ENCODE results near the gene FRS3. TPM values are rescaled to one million over a fixed set of nuclear protein-coding genes. Genes with fewer than 3 reads are reported as not detected.

Gene FRS3
- total RNA-seq, 1 donor = 1.8 TPM

- no peak overlapping the region for H3K4me2 ChIP-seq (ENCODE audit: insufficient read depth, low read length)
- H3K27ac ChIP-seq (ENCODE audit: low read depth, low read length) = no peak overlapping the region
- peaks cover 7% of the 10 kb centered on the region for H3K27me3 ChIP-seq (ENCODE audit: insufficient read depth, low read length)
- no peak overlapping the region for H2AFZ ChIP-seq (ENCODE audit: low read length)
- H3K4me3 ChIP-seq (ENCODE audit: insufficient read depth, low read length) = no peak overlapping the region
- no peaks in the 10 kb centered on the region for H3K79me2 ChIP-seq (ENCODE audit: insufficient read depth, low read length)
- TF ChIP-seq CTCF (IDR thresholded peaks at IDR 0.05; ENCODE audit: extremely low read depth, low read depth, low read length) = no peak
- H3K9me3 ChIP-seq (ENCODE audit: low read depth, low read length) = no peaks in the 10 kb centered on the region
- peak; percentile 36 for DNase-seq (ENCODE audit: insufficient read length, low spot score, missing footprints)
- no peaks in the 10 kb centered on the region for H4K20me1 ChIP-seq (ENCODE audit: insufficient read depth, low read length)
- no peaks in the 10 kb centered on the region for H3K36me3 ChIP-seq (ENCODE audit: insufficient read depth, low read length)
- H3K4me1 ChIP-seq (ENCODE audit: insufficient read depth, low read length) = no peaks in the 10 kb centered on the region
Measured at GRCh38 chr6:41759905-41760579, 19.7 kb downstream of the FRS3 start.

- Histone ChIP-seq H3K27me3 (ENCODE audit: insufficient read depth, low read length) (peaks cover 7% of the 10 kb centered on the region), H3K79me2 (ENCODE audit: insufficient read depth, low read length) (no peaks in the 10 kb centered on the region), H3K4me2 (ENCODE audit: insufficient read depth, low read length) (no peak overlapping the region), H3K9me3 (ENCODE audit: low read depth, low read length) (no peaks in the 10 kb centered on the region), H3K4me3 (ENCODE audit: insufficient read depth, low read length) (no peak overlapping the region), H3K4me1 (ENCODE audit: insufficient read depth, low read length) (no peaks in the 10 kb centered on the region), H3K27ac (ENCODE audit: low read depth, low read length) (no peak overlapping the region), H3K36me3 (ENCODE audit: insufficient read depth, low read length) (no peaks in the 10 kb centered on the region), H4K20me1 (ENCODE audit: insufficient read depth, low read length) (no peaks in the 10 kb centered on the region), H2AFZ (ENCODE audit: low read length) (no peak overlapping the region)
- TF ChIP-seq CTCF (IDR thresholded peaks at IDR 0.05; ENCODE audit: extremely low read depth, low read depth, low read length) = no peak
- DNase-seq (ENCODE audit: insufficient read length, low spot score, missing footprints) = peak; percentile 59
Measured at GRCh38 chr6:41759106-41759904, 20.4 kb downstream of the FRS3 start.

- Histone ChIP-seq H2AFZ (ENCODE audit: low read length) (no peak overlapping the region), H3K4me2 (ENCODE audit: insufficient read depth, low read length) (no peak overlapping the region), H3K27me3 (ENCODE audit: insufficient read depth, low read length) (peaks cover 11% of the 10 kb centered on the region), H3K4me3 (ENCODE audit: insufficient read depth, low read length) (no peak overlapping the region), H3K36me3 (ENCODE audit: insufficient read depth, low read length) (no peaks in the 10 kb centered on the region), H3K4me1 (ENCODE audit: insufficient read depth, low read length) (no peaks in the 10 kb centered on the region), H4K20me1 (ENCODE audit: insufficient read depth, low read length) (no peaks in the 10 kb centered on the region), H3K9me3 (ENCODE audit: low read depth, low read length) (no peaks in the 10 kb centered on the region), H3K27ac (ENCODE audit: low read depth, low read length) (no peak overlapping the region), H3K79me2 (ENCODE audit: insufficient read depth, low read length) (no peaks in the 10 kb centered on the region)
- DNase-seq (ENCODE audit: insufficient read length, low spot score, missing footprints) = no peak
- TF ChIP-seq CTCF (IDR thresholded peaks at IDR 0.05; ENCODE audit: extremely low read depth, low read depth, low read length) = no peak
Measured at GRCh38 chr6:41758641-41759035, 21.1 kb downstream of the FRS3 start.

- TF ChIP-seq CTCF (IDR thresholded peaks at IDR 0.05; ENCODE audit: extremely low read depth, low read depth, low read length) = no peak
- peaks cover 17% of the 10 kb centered on the region for H3K27me3 ChIP-seq (ENCODE audit: insufficient read depth, low read length)
- no peak overlapping the region for H3K4me3 ChIP-seq (ENCODE audit: insufficient read depth, low read length)
- no peaks in the 10 kb centered on the region for H3K79me2 ChIP-seq (ENCODE audit: insufficient read depth, low read length)
- no peaks in the 10 kb centered on the region for H4K20me1 ChIP-seq (ENCODE audit: insufficient read depth, low read length)
- DNase-seq (ENCODE audit: insufficient read length, low spot score, missing footprints) = peak; percentile 46
- no peak overlapping the region for H2AFZ ChIP-seq (ENCODE audit: low read length)
- H3K36me3 ChIP-seq (ENCODE audit: insufficient read depth, low read length) = no peaks in the 10 kb centered on the region
- H3K4me2 ChIP-seq (ENCODE audit: insufficient read depth, low read length) = no peak overlapping the region
- H3K4me1 ChIP-seq (ENCODE audit: insufficient read depth, low read length) = no peaks in the 10 kb centered on the region
- H3K27ac ChIP-seq (ENCODE audit: low read depth, low read length) = no peak overlapping the region
- H3K9me3 ChIP-seq (ENCODE audit: low read depth, low read length) = no peaks in the 10 kb centered on the region
Measured at GRCh38 chr6:41757931-41758640, 21.6 kb downstream of the FRS3 start.
